HuH-7.5 (cell line): ENCODE data around the gene TRABD2B.

Experiments
- DNase-seq: peaks from one replicate; pipeline ENCODE4 v3.0.0; 2011; ENCODE audit warnings: low spot score

The TRABD2B gene

DNA sequence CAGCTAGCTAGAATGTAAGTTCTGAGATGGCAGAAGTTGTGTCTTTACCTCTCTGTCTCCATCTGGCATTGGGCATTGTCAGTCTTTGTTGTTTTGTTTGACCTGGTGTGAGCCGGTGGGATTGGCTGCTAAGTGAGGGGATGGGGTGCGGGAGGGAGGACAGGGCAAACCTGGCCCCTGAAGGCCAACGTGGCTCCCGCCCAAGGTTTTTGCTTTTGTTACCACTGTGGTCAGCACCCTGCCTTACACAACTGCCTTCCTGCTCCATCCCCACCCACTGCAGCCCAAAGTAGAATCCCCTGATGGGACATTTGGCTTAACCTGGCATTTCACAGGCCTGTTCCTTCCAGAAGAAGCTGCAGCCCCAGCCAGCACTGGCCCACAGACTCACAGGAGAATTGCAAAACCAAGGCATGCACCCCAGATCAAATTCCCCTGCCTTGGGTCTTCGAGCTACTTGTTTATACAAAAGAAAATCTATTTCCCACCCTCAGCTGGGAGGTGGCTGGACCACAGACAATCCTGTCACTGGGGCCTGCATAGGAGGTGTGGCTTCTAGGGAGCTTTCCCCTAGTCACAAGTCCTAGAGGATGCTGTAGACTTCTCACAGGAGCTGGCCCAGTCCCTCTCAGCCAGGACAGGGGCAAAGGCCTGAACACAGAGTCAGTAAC lies 147.5 kb downstream of the TRABD2B start:
- DNase-seq: no peak

DNA sequence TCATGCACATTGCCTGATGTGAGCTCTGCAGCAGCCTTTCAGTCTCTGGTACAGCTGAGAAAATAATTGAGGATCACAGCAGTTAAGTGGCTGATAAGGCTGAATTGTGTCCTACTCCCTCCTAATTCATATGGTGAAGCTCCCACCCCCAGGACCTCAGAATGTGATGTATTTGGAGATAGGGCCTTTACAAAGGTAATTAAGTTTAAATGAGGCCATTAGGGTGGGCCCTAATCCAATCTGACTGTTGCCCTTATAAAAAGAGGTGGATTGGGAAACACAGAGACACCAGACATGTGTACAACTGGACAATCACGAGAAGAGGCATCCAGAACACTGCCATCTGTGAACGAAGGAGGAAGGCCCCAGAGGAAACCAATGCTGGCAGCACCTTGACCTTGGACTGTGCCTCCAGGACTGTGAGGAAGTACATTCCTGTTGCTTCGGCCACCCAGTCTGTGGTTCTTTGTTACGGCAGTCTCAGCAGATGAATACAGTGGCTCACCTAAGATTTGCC lies 148.1 kb downstream of the TRABD2B start:
- no peak for DNase-seq

DNA sequence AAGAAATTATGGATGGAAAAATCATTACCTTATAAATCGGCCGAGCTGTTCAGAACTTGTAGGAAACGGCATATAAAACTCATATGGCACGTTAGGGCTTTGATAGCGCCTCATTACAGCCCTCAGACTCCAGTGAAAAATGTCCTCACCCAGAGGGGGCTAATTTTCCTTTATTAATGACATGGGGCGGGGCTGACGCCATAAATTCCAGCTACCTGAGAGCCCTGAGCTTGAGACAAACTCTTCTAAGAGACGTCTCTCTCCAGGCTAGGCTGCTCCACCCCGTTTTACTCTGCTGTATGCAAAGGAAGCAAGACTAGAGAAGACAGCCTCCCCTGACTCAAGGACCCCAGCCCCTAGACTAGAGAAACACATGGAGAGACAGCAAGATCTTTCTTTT lies 149.4 kb downstream of the TRABD2B start:
- no peak for DNase-seq

DNA sequence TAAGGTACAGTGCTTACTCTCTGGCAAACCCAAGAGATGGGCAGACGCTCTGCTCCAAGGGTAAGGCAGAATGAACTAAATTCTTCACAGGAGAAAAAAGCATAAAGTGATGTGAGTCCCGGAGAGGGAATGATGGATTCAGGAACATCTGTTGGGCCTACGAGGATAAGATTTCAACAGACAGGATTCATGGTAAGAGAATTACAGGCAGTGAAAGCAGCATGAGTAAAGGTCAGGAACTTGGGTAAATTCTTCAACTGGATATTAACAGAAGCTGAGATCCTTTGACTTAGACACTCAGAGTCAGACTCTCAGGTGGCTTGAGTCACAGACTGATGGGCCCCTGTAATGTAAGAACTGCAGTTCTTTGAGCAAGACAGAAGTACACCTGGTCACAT lies 152.6 kb downstream of the TRABD2B start:
- DNase-seq: no peak

DNA sequence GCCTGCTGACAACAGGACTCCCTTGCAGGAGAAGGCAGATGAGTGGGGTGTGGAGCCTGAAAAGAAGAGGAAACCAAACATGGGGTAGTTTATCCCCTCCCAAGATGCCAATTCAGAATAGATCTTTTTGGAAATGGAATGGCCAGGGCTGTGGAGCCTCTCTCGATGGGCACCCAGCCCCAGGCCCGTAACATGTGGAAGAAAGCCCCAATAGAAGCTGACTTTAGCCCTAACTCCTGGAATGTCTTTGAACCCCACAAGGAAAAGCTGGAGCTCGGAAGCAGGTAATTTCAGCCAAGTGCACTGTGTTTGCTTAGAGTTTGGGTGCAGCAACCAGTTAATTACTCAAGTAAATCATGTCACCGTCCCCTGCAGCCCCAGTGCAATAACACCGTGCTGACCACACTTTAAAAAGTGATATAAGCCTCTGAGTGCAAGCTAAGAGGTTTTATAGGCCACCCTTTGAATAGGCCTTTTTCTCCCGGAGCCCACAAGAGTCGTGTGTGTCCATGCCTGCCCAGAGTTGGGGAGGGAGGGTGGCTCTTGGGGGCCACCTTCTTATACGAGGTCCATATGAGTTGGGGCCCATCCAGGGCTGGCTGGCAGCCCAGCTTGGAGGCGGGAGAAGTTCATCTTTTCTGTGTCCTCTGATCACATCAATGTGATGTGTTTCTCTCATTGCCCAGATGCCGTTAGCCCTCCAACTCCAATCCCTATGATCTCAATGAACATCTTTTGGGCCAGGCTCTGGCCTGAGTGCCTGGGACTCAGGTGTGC lies 153.2 kb downstream of the TRABD2B start:
- DNase-seq: no peak

DNA sequence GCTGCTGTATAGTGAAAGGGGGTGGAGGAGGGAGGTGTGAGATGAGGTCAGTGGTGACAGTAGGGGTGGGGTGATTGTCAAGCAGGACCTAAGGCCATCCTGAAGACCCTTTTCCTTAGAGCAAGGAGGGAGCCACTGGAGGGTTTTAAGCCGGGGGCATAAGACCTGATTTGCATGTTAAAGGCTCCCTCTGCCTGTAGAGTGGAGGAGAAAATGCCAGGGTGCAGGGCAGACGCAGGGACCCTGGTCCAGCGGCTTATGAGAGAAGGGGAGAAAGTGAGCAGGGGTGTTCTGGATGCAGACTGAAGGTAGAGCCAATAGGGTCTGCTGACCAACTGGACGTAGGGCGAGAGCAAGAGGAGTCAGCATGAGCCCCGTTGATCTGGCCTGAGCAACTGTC lies 154.1 kb downstream of the TRABD2B start:
- DNase-seq: no peak

DNA sequence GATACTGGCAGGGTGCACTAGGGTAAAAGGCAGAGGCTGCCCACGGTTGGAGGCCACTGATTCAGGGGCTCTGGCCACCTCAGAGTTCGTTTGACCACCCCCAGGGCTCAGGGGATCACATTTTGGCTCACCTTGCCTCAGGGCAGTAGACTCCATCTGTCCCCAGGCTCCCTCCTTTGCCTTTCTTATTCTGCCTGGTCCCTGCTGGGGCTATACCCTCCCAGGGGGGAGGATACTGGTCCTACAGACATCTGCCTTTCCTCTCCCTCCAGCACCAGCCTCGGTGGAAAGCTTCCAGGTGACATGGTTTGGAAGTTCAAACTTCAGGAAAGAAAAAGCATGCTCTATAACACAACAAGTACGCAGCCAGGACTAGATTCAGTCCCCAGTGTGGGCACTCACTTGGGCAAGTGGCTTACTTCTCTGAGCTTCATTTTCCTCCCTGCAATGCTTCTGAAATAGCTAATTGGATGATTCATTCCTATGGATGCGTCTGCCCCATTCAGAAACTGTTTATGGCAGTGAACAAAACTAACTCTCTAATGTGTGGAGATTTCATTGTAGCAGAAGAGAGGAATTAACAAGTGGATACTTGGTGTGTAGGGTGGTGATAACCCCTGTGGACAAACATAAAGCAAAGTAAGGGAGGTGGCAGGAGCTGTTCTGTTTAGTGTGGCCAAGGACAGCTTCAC lies 154.8 kb downstream of the TRABD2B start:
- no peak for DNase-seq

DNA sequence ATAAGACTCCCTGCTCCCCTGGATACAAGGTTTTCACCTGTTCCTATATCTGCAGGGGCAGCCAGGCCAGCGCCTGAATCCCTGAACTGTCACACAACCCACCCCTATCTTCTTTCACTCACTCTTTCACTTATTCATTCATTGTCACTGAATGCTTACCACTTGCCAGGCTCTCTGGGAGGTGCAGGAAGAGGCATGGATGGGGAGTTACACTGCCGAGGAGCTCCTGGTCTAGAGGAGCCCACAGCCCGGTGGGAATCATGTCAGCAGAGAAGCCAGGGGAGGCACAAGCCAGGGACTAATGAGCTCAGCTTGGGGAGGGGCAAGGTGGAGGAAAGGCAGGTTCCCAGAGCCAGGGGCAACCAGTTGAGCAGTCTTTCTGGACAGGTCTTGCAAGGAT lies 155.8 kb downstream of the TRABD2B start:
- no peak for DNase-seq

DNA sequence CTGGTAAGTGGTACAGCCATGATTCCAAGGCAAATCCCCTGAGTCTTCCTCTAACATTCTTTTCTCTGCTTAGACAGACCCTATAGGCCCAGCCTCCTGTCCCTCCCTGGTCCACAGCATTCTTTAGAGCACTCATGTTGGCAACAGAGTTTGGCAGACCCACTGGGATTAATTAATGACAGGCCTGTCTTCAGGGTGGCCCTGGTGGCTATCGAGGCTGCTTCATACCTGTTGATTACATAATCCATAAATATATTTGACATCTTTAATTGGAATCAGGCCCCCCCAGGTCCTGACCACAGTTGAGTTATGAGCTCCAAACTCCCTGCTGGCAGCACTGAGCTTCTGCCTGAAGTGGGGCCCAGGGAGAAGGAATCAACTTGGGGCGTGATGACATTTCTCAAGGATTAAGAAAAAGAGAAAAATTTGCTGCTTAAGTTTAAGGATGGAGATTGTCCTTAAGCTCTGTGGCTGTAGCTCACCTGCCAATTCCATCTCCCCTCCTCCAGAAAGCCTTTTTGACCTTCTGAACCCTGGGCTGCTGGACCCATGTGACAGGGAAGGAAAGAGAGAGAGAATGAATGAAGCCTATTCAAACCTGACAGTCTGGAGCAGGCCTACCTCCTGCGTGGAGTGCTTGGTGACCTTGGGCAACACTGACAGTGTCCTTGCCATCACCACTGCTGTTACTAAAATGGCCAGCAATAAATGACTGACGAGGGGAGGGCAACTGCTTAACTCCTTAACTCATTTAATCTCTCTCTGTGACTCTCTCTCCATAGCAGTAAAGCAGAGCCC lies 156.6 kb downstream of the TRABD2B start:
- DNase-seq: no peak

DNA sequence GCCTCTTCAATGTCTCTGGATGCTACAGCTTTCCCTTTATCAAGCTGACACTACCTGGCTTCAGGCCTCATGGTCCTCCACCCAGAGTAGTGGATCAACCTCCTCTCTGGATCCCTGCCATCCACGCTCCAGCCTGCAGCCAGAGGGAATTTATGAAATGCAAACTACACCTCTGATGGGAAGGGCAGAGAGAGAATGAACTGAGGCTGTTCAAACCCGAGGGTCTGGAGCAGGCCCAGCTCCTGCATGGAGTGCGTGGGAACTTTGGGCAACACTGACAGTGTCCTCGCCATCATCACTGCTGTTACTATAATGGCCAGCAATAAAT lies 157.8 kb downstream of the TRABD2B start:
- DNase-seq: no peak

DNA sequence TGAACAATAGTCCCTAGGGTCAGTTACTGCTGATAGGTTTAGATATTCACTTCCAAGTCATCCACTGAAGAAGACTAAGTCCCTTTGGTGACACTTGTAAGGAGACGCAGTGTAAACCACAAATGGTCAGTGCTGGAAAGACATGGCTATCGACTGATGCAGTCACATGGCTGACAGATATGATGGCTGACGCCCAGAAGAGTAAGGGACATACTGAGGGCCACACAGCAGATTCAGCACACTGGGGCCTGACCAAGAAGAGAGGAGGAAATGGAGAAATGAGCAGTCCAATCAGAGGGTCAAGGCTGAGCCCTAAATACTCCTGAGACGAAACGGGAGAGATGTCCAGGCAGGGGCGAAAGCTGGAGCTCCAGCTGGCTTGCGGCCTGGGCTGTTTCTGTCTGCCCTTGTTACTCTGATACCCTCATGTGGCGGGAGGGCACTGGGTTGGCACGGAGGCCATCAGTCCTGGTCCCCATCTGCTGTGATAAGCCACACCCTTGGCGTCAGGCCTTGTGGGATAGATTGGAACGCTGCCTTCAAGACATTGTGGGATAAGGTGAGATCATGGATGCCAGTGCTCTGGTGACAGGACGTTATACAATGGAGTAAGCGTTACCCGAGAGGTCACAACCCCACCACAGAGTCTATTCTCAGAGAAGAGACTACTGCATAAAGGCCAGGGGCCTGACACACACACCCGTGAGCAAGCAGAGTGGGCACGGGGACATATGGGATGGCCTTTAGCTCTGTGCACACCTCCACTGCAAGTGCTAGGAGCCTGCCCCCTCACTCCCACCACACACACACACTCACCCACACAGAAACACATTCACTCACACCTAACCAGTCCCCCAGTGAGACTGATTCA lies 158.4 kb downstream of the TRABD2B start:
- DNase-seq: no peak

DNA sequence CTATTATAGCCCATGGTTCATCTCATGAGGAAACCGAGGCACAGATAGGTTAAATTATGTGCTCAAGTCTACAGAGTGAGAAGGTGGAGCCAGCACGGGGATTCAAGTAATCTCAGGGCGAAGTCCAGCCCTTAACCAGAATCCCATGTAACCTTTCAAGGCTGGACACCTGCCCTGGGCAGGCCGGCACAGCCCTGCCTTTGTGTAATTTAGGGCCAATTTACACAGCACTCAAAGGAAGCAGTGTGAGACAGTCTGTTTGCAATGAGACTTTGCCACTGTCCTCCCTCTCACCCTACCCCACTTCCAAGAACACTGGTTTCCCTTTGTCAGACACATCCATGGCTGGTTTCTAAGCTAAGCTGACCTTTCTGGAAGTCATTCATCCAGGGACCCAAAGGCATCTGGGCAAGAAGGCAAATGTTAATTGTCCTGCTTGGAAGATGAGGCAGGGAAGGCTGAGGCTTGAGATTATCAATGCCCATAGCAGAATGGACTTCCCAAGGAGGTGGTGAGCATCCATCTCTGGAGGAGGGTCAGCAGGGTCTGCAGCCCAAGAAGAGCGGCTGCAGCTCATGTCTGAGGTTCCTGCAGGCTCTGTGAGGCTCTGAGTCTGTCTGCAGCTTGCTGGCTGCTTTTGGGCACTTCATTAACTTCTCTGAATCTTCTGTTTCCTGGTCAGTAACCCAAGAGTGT lies 159.2 kb downstream of the TRABD2B start:
- DNase-seq: no peak

DNA sequence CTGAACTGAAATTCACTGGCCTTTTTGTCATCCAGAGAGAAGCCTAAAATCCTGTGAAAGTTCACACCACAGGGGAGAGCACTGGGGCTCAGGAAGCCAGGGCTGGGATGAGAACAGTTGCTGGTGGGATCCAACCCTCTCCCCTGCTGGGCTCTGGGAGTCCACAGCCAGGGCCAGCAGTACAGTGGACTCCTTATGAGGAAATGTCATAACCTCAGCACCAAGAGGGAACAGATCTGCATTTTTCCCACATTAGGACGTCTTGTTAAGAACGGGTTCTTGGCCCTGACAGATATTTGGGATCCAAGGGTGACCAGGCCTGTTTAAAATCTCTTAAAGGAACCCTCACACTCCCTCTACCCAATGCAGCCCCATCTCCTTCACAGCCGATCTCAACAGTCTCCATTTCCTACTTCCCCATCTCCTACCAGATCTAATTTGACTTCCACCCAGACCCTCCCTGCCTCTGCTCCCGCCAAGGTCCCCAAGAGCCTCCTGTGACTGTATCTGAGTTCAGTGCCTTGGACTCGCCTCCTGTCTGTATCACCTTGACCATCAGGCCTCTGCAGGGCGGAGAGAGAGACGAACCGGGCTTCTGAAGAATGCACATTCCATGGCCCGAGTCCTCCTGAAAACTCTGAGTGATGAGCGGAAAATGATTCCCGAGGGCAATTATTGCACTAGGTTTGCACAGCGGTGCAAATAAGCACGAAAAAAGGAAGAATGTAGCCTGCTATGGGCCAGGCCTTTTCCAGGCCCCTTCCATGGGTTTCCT lies 159.9 kb downstream of the TRABD2B start:
- DNase-seq: no peak

DNA sequence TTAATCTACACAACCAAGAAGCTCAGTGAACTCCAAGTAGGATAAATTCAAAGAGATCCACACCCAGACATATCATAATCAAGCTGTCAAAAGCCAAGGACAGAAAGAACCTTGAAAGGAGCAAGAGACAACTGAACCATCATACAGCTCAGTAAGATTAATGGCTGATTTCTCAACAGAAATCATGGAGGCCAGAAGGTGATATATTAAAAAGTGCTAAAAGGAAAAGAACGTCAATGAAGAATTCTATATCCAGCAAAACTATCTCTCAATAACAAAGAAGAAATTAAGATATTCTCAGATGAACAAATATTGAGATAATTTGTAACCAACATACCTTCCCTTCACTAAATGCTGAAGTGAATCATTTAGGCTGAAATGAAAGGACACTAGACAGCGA lies 161.8 kb downstream of the TRABD2B start:
- no peak for DNase-seq

DNA sequence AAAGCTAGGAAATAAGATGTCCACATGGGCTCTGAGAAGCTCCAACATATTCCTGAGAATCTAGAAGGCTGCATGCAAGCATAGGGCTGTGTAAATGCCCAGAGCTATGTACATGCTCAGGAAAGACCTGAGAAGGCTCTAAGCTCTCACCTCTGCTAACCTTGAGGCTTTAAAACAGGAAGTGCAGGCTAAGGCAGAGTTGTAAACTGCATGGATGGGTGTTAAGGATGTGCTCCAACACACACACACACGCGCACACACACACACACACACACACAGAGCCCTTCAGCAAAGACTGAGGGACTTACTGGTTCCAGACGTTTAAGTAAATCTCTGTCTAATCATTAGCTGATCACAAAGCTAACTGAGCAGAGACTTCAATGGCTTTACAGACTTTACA lies 162.9 kb downstream of the TRABD2B start:
- no peak for DNase-seq

DNA sequence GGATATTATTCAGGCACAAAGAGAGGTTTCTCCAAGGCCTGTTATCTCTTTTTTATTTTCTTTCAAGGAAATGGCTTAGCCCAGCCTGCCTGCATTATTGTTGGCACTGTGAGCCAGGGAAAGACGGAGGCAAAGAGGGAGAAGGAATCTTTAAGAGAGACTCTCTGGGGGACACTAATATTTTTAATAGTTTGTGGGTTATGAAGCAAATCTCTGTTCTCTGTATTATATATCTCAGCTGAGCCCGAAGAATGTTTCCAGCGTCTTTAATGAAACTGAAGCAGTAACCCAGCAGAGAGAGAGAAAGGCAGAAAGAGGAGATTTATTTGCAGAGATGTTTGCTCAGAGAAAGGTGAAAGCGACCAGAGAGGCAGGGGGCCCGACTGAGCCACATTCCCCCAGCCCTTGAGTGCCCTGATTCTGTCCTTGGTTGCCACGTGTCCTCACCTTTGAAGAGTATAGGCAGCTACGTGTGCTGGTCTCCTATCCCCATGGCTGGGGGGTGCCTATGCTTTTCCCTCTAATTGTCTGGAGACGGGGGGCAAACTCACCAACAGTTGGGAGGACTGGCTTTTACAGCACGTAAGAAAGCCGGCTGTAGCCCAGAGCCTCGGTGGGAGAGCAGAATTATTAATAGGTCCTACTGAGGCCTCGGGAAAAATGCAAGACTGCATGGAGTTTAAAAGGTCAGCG lies 166.4 kb downstream of the TRABD2B start:
- DNase-seq: no peak

DNA sequence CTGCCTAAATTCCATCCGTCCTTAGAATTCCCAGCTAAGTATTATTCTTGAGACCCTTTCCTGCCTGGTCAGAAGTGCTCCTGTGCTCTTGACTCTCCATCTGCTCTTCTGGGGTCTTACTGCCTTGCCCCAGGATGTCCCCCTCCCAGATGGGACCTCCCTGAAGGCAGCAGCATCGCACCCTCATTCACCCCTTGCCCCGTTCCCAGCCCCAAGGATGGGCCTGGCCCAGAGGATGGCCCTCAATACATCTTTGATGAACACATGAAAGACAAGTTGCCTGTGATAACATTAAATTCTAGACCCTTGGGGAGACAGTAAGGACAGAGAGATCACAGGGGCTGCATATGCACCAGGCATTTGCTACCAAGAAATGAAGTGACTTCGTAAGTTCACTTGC lies 167.2 kb downstream of the TRABD2B start:
- DNase-seq: no peak

DNA sequence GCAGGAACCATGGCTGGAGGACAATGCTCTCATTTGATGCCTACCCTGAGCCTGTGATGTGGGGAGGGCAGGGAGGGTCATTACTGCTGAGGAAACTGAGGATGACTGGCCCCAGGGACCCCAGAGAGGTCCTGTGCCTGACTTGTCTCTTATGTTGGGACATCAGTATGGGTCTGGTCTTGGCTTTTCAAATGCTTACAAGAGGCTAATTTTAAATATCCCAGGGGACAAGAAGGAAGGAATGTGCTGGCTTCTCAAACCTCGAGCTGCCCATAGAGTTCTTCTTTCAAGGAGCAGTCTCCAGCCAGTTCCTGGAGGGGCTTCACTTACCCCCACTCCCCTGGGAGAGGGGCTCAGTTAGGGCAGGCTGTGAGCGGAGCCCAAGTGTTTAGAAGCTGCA lies 168.2 kb downstream of the TRABD2B start:
- no peak for DNase-seq

DNA sequence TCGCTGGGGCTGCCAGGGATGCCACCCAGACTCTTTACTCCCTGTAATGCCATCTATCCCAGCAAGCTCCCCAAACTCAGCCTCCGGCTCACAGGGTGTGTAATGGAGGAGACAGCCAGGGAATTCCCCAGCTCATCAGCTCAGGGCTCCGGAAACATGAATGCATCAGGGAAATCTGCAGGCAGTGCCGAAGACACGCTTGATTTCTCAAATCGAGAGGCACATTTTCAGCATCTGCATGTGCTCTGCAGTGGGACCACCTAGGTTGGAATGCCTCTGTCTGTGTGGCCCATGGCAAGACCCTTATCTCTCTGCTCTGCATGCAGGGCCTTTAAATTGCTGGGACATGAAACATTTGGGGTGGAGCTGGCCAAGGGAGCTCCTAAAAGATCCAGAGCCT lies 170.1 kb downstream of the TRABD2B start:
- no peak for DNase-seq
